Measurements from ENCODE around the gene FOSL2.

The FOSL2 gene

GRCh38 chr2:28452534-28453081, 60.0 kb downstream of the FOSL2 start:
- DNase-seq, result peak; percentile 44

DNA sequence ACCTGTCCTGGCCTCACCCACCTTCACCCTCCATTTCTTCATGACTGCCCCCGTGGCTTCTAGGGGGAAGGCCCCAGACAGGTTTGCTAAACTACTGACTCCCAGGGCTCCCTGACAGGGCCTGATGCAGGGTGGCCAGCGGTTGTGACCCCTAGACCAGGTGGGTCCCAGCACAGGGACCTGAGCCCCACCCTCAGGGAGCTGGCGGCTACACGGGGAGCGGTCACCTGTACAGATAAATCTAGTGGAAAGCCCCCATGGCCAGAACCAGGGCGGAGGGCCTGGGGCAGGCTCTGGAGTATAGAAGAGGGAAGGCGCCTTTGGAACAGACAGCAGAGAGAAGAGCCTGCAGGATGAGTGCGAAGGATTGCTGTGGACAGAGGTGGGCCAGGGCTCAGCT, 60.7 kb downstream of the FOSL2 start:
- DNase-seq, result no peak

DNA sequence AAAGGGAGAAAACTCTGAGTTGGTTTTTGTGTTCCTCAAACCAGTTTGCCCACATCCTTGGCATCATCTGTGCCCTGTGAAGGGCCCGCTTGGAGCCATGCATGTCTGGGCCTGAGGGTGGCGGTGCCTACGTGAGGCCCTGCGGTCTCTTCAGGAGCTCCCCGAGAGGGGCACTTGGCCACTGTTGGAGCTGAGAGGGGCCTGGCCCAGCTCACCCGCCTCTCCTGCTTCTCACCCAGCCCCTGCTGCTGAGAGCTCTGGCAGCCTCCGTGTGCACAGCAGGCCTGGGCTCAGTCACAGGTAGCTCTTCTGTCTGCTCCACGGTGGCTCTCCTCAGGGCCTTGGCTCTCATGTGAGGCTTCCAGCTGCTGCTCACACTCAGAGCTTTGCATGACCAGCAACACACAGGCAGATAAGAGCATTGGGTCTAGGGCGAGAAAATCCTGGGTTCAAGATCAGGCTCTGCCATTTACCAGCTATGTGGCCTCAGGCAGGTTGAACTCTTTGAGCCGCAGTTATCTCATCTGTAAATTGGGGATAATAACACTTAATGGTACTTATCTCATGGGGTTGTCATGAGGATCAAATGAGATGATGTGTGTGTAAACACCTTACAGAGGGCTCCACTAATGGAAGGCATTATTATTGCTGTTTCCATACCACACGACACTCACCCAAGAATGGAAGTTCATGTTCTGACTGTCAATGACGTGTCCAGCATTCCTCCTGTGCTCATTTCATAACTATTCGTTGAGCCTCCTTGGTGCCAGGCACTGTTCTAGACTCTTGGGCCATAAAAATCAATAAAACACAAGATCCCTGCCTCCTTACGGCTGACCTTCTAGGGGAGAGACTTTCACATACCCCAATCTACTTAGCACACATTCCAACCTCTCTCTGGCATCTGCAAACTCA, 61.6 kb downstream of the FOSL2 start:
- no peak for DNase-seq

DNA sequence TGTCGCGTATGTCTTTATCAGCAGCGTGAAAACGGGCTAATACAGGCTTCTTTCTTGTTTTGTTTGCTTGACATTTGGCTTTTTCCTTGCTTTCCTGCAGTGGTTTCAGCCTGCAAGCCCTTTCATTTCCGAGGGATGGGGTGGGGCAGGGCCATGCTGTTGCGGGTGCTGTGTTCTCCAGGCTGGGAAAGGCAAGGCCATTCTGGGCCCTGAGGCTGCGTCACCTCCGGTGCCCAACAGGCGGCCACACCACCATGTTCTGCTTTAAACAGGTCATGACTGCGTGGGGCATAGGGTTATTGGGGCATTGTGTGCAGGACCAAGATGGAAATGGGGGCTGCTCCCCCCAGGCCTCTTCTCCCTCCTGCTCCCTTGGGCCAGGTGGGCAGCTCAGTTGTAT, 64.6 kb downstream of the FOSL2 start:
- DNase-seq, result no peak

DNA sequence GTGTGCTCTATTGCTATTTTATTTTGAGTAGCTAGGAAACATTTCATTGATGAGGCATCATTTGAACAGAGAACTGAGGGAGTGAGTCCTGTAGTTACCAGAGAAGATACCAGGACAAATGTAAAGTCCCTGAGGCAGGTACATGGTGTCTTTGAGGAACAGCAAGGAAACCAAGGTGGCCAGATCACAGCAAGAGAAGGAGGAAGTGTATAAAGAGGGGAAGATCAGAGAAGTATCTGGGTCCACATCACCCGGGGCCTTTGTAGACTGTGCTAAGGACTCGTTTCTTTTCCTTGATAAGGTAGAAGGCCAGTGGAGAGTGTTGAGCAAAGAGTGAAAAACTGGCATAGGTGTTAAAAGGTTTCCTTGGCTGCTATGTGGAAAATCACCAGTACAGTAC, 68.4 kb downstream of the FOSL2 start:
- no peak for DNase-seq

GRCh38 chr2:28462122-28462521, 69.5 kb downstream of the FOSL2 start:
- no peak for DNase-seq

DNA sequence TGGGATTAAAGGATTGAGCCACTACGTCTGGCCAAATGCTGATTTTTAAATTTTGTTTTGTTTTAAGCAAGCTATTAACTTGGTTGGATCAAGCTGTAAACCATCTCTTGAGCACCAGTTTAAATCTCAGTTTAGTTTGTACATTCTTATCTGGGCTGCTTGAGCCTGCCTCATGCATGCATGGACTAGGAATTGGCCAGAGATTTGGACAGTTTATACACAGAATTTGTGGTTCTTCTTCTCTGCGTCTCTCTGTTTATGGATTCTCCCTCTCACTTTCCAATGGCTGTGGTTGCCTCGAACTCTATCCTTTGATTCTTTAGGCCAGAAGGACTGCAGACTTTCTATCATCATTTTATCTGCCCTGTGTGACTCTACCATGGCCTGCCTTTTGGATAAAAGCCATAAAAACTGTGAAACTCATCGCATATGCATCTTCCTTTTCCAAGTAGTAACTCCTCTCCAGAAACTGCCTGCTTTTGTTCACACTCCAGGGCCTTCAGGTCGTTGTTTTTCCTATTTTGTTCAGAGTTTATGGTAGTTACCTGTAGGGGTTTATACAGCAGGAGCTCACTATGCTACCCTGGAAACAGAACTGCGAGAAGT, 70.7 kb downstream of the FOSL2 start:
- no peak for DNase-seq

GRCh38 chr2:28463893-28464292, 71.2 kb downstream of the FOSL2 start:
- no peak for DNase-seq

DNA sequence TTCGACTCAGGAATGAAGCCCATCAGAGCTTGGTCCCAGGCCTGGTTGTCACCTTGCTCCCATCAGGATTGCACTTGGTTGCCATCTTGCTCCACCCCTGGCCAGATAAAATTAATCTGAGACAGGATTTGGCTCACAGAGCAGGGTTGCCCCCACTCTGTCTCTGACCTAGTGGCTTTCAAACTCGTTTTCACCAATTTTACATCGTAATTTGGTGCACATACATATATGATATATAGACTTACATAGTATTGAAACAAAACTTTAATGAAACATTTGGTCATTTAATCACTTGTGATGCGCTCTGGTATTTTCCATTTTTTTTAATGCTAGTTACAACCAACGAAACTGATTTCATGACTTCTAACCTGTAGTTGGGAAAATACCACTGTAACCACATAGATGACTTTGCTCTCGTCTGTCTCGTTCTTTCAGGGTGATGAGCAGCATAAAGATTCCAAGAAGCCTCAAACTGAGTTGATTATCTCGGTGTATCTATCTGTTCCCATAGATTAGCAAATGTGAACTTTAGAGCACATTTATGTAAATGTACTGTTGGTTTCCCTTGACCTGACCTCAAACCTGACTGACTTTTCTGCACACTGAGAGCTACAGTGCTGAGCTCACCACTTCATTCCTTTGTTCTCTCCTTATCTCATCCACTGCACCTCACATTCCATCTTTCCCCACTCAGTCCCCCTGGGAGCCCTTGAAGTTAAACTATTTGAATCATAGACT, 72.7 kb downstream of the FOSL2 start:
- DNase-seq, result no peak
